Vagina (tissue), 2 donors: ENCODE measurements around the gene PCDHGA6.

Experiments
- CTCF ChIP-seq, 3 experiments: fragments of 450-650 bp in 2 of 3; fragments of 200-600 bp in 1 of 3; sonication (generic) in 1 of 3; IDR thresholded peaks; one replicate each; pipeline ENCODE4 v1.5.1; 2017 to 2019; ENCODE audit warnings: antibody characterized with exemption in 3 of 3, mild to moderate bottlenecking in 2 of 3, moderate library complexity in 2 of 3
- POLR2A ChIP-seq, 2 donors: fragments of 450-650 bp; IDR thresholded peaks; one replicate each; pipeline ENCODE4 v1.6.1; 2017; ENCODE audit warnings: antibody characterized with exemption in 2 of 2, mild to moderate bottlenecking in 2 of 2, moderate library complexity in 2 of 2
- POLR2AphosphoS5 ChIP-seq, 2 donors: sonication (generic); formaldehyde crosslinking; IDR thresholded peaks; one replicate each; pipeline ENCODE4 v1.9.0; 2017; ENCODE audit warnings: antibody characterized with exemption in 2 of 2, mild to moderate bottlenecking in 2 of 2, low read depth in 1 of 2; ENCODE audit not compliant: insufficient read depth in 1 of 2

GRCh38 chr5:141374627-141375026, 936 bp downstream of the PCDHGA6 start:
- TF ChIP-seq CTCF (IDR thresholded peaks at IDR 0.05), result no peak
- no peak for TF ChIP-seq POLR2A (IDR thresholded peaks at IDR 0.05)
- TF ChIP-seq POLR2AphosphoS5 (IDR thresholded peaks at IDR 0.05; ENCODE audit: insufficient read depth in 1 of 2, low read depth in 1 of 2), result no peak
